ENCODE measurements around the gene MRPL49. TPM values are rescaled to one million over a fixed set of nuclear protein-coding genes. Genes with fewer than 3 reads are reported as not detected.

The MRPL49 gene
- total and polyA plus RNA-seq, 9 of the 15 experiments (the other 6 are each of a cell fraction or from before 2014, with no cell fraction given): 74.3 to 132 (median 91.2) TPM

GRCh38 chr11:65134240-65134951 is 12.3 kb downstream of the MRPL49 start, which contains the start of gene SYVN1 (continued):
- no peak for TF ChIP-seq ZBTB5 (IDR thresholded peaks at IDR 0.05)
- 0 out of 2 replicates have a peak, but pooled peaks have one; percentile 55 for TF ChIP-seq TAF7 (tag; IDR thresholded peaks at IDR 0.05)
- TF ChIP-seq, protein P1, sequence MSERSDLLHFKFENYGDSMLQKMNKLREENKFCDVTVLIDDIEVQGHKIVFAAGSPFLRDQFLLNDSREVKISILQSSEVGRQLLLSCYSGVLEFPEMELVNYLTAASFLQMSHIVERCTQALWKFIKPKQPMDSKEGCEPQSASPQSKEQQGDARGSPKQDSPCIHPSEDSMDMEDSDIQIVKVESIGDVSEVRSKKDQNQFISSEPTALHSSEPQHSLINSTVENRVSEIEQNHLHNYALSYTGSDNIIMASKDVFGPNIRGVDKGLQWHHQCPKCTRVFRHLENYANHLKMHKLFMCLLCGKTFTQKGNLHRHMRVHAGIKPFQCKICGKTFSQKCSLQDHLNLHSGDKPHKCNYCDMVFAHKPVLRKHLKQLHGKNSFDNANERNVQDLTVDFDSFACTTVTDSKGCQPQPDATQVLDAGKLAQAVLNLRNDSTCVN (CRISPR knock-in tag; IDR thresholded peaks at IDR 0.05): no peak
- TF ChIP-seq, protein P2, sequence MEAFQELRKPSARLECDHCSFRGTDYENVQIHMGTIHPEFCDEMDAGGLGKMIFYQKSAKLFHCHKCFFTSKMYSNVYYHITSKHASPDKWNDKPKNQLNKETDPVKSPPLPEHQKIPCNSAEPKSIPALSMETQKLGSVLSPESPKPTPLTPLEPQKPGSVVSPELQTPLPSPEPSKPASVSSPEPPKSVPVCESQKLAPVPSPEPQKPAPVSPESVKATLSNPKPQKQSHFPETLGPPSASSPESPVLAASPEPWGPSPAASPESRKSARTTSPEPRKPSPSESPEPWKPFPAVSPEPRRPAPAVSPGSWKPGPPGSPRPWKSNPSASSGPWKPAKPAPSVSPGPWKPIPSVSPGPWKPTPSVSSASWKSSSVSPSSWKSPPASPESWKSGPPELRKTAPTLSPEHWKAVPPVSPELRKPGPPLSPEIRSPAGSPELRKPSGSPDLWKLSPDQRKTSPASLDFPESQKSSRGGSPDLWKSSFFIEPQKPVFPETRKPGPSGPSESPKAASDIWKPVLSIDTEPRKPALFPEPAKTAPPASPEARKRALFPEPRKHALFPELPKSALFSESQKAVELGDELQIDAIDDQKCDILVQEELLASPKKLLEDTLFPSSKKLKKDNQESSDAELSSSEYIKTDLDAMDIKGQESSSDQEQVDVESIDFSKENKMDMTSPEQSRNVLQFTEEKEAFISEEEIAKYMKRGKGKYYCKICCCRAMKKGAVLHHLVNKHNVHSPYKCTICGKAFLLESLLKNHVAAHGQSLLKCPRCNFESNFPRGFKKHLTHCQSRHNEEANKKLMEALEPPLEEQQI (IDR thresholded peaks at IDR 0.05): no peak
- no peak for TF ChIP-seq CHCHD3 (CRISPR knock-in tag; IDR thresholded peaks at IDR 0.05)
- TF ChIP-seq RBM22 (IDR thresholded peaks at IDR 0.05; ENCODE audit: low read depth, low read length, poor library complexity, severe bottlenecking): no peak
- TF ChIP-seq THRB (CRISPR knock-in tag; conservative IDR thresholded peaks at IDR 0.05): no peak
- TF ChIP-seq DPF2 (IDR thresholded peaks at IDR 0.05): no peak; the same call in 1 of the 2 replicates
- TF ChIP-seq ELF4 (CRISPR knock-in tag; IDR thresholded peaks at IDR 0.05): no peak; the same call in 1 of the 2 replicates
- TF ChIP-seq GATA2 (CRISPR knock-in tag; IDR thresholded peaks at IDR 0.05): no peak
- TF ChIP-seq SAFB (IDR thresholded peaks at IDR 0.05; ENCODE audit: borderline replicate concordance, low read depth, low read length): no peak
- TF ChIP-seq TAF1 (IDR thresholded peaks at IDR 0.05; ENCODE audit: control insufficient read depth, extremely low read depth, insufficient read depth, low read length, severe bottlenecking): peak; percentile 75
- peak; percentile 78 for TF ChIP-seq ZNF740 (CRISPR knock-in tag; IDR thresholded peaks at IDR 0.05)
- TF ChIP-seq ZNF740 (tag; IDR thresholded peaks at IDR 0.05): no peak
- peak; percentile 46 for TF ChIP-seq NEUROD1 (IDR thresholded peaks at IDR 0.05; ENCODE audit: borderline replicate concordance, low read depth, low read length, partially characterized antibody)
- peak; percentile 48 for TF ChIP-seq SMAD4 (CRISPR knock-in tag; conservative IDR thresholded peaks at IDR 0.05)
- TF ChIP-seq ZNF217 (CRISPR knock-in tag; IDR thresholded peaks at IDR 0.05): no peak
- TF ChIP-seq ZNF143 (CRISPR knock-in tag; IDR thresholded peaks at IDR 0.05): no peak
- TF ChIP-seq POU5F1 (IDR thresholded peaks at IDR 0.05; ENCODE audit: borderline replicate concordance, low read depth, low read length, partially characterized antibody): no peak
- TF ChIP-seq HLTF (IDR thresholded peaks at IDR 0.05): no peak; the same call in 1 of the 2 replicates
- no peak for TF ChIP-seq ZNF253 (CRISPR knock-in tag; conservative IDR thresholded peaks at IDR 0.05)
